Measurements from ENCODE around the gene FGF8.

The FGF8 gene

GRCh38 chr10:101781984-101782810 is 6.3 kb upstream of the FGF8 start:
- no peak for DNase-seq

- no peak for DNase-seq
These were observed 5.7 kb upstream of the FGF8 start for GRCh38 chr10:101781655-101781983.

- DNase-seq, result peak; percentile 49
These were observed 5.1 kb upstream of the FGF8 start for GRCh38 chr10:101780818-101781654.

GRCh38 chr10:101780187-101780817 is 4.4 kb upstream of the FGF8 start:
- DNase-seq, result no peak

GRCh38 chr10:101779544-101780186 is 3.8 kb upstream of the FGF8 start:
- peak; percentile 69 for DNase-seq

GRCh38 chr10:101778781-101779543 is 3.0 kb upstream of the FGF8 start:
- DNase-seq, result no peak

GRCh38 chr10:101778151-101778780 is 2.4 kb upstream of the FGF8 start:
- no peak for DNase-seq

- DNase-seq, result no peak
These were observed 1.8 kb upstream of the FGF8 start for GRCh38 chr10:101777619-101778145.

GRCh38 chr10:101776161-101776817 is 375 bp upstream of the FGF8 start:
- DNase-seq, result no peak

GRCh38 chr10:101774589-101775272 is 1.2 kb downstream of the FGF8 start:
- no peak for DNase-seq

- DNase-seq, result no peak
These were observed 1.9 kb downstream of the FGF8 start for GRCh38 chr10:101773923-101774588.

- DNase-seq, result no peak
These were observed 2.8 kb downstream of the FGF8 start for GRCh38 chr10:101772895-101773761.

GRCh38 chr10:101772017-101772894 is 3.7 kb downstream of the FGF8 start:
- no peak for DNase-seq

GRCh38 chr10:101771380-101771779 is 4.5 kb downstream of the FGF8 start:
- no peak for DNase-seq

- DNase-seq, result no peak
These were observed 5.3 kb downstream of the FGF8 start for GRCh38 chr10:101770331-101771215.

- no peak for DNase-seq
These were observed 6.3 kb downstream of the FGF8 start for GRCh38 chr10:101769541-101770180.

Data from effector CD8-positive, alpha-beta T cell (primary cell).